Measurements from ENCODE around the gene USP35.
A peak's percentile ranks its signal among the peaks of the same experiment; 100 is the strongest.
"Not testable (repeated sequence)": the region's sequence is repeated elsewhere in the genome, so short reads cannot be mapped to it uniquely, and the experiment has no call there.

Gene USP35

GRCh38 chr11:78168539-78169477 is 19.9 kb upstream of the USP35 start:
- DNase-seq (ENCODE audit: low spot score): no peak

DNA sequence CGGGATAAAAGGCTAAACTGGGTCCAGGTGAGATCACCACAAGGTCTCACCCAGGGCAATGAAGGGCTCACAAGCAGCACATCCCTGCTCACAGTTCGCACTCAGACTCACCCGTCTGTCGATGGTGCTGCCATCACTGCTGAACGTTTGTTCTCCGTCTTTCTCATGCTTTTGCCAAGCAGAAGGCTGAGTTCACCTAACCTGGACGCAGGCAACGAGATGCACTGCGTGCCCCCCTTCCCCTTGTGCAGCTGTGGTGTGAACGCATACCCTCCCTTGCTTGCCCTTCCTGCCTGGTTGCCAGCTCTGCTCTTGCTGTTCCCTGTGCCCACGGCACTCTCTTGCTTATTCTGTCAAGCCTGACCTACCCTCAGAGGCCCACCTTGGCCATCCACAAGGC is 18.3 kb upstream of the USP35 start:
- DNase-seq (ENCODE audit: low spot score): no peak

GRCh38 chr11:78170874-78171549 is 17.7 kb upstream of the USP35 start:
- no peak for DNase-seq (ENCODE audit: low spot score)

- DNase-seq (ENCODE audit: low spot score): no peak
These were observed 16.8 kb upstream of the USP35 start for GRCh38 chr11:78171951-78172350.

DNA sequence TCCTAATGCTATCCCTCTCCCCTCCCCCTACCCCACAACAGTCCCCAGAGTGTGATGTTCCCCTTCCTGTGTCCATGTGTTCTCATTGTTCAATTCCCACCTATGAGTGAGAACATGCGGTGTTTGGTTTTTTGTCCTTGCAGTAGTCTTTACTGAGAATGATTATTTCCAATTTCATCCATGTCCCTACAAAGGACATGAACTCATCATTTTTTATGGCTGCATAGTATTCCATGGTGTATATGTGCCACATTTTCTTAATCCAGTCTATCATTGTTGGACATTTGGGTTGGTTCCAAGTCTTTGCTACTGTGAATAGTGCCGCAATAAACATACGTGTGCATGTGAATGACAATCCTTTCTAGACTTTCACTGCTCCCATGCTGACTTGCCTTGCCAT is 12.9 kb upstream of the USP35 start:
- not testable (repeated sequence) for DNase-seq (ENCODE audit: low spot score)

- no peak for DNase-seq (ENCODE audit: low spot score)
These were observed 12.0 kb upstream of the USP35 start for GRCh38 chr11:78176605-78177141.

DNA sequence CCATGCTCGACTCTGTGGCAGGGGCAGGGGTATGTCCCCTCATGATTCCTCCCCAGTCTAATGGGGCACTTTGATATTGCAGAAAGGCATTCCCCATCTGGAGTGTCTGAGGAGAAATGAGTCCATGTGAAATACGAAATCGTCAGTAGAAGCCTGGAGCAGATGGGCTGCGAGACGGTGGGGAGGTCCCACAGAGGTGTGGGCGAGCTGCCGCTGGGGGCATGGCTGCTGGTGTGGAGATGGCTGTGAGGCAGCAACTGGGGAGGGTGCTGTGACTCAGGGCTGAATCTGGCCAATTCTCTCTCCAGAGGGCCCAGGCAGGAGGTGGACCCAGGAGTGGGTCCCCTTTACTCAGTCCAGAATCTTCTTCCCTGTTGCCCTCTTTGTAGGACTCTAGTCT is 11.5 kb upstream of the USP35 start:
- DNase-seq (ENCODE audit: low spot score): no peak

DNA sequence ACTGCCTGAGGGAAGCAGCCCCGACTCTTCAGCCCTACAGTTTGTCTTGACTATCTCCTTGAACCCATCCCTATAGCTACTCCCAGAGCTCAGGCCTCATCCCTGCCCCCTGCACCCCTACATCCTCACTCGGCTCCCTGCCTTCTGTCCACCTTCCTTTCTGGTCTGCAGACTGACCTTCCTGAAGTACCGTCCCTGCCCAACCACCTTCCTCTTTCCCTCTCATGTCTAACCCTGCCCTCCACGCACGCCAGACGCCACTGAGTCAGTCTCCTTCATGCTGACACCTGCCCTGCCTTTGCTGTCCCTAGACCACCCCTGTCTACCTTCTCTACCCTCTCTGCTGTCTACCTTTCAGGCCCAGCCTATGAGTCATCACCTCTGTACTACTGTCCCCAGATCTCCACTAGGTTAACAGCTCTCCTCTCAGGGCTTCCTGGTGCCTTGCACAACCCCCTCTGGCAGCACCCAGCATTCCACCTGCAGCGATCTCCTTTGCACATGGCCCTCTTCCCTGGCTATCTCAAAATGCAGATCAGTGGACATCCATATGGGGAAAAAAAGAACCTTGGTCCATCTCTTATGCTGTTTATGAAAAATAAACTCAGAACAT is 9.2 kb upstream of the USP35 start:
- DNase-seq (ENCODE audit: low spot score): no peak

- DNase-seq (ENCODE audit: low spot score): no peak
These were observed 8.0 kb upstream of the USP35 start for GRCh38 chr11:78180751-78181150.

DNA sequence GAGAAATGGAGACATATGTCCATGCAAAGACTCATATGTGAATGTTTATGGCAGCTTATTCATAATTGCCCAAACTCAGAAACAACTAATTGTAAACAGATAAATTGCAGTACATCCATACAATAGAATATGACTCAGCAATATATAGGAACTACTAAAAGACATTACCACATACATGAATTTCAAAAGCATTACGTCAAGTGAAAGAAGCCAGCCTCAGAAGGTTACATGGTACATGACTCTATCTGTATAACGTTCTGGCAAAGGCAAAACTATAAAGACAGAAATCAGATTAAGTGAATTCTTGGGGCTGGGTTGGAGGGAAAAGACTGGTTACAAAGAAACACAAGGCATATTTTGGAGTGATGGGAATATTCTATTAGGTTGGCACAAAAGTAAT is 7.5 kb upstream of the USP35 start:
- no peak for DNase-seq (ENCODE audit: low spot score)

- peak; percentile 62 for DNase-seq (ENCODE audit: low spot score)
These were observed 1.1 kb upstream of the USP35 start for GRCh38 chr11:78187366-78188285.

GRCh38 chr11:78189174-78189724 is 530 bp downstream of the USP35 start:
- DNase-seq (ENCODE audit: low spot score): no peak

DNA sequence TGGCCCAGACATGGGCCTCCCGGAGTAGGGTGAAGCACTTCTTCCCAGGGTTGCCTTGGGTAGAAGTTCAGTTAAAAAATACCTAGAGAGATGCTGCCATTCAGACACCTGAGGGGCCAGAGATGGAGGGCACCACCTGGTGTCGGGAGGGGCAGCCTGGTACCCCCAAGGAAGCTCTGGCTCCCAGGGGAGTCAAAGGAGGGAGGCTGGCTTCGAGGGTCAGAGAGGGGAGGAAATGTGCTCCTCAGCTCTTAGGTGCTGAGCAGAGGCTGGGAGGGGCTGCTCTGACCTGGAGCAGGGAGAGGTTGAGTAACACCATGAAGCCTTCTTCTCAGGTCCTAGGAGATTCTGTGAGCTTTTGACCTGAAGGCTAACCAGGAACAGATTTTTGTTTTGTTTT is 1.1 kb downstream of the USP35 start:
- no peak for DNase-seq (ENCODE audit: low spot score)

DNA sequence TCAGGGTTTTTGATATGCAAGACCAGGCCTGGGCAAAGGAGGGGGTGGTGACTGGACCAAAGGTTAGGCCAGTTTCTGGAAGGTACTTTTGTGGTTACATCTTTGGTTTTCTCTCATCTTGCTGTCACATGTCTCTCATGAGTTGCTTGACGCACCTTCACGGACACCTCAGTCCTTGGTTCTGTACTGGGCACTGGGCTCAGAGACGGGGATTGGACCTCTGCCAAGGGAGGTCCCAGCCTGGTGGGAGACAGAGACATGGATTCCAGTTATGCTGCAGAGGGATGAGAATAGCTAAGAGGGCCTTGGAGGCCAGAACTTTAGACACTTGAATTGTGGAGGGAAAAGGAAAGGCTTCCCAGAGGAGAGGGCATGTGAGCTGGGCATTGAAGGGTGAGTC is 1.7 kb downstream of the USP35 start:
- no peak for DNase-seq (ENCODE audit: low spot score)

DNA sequence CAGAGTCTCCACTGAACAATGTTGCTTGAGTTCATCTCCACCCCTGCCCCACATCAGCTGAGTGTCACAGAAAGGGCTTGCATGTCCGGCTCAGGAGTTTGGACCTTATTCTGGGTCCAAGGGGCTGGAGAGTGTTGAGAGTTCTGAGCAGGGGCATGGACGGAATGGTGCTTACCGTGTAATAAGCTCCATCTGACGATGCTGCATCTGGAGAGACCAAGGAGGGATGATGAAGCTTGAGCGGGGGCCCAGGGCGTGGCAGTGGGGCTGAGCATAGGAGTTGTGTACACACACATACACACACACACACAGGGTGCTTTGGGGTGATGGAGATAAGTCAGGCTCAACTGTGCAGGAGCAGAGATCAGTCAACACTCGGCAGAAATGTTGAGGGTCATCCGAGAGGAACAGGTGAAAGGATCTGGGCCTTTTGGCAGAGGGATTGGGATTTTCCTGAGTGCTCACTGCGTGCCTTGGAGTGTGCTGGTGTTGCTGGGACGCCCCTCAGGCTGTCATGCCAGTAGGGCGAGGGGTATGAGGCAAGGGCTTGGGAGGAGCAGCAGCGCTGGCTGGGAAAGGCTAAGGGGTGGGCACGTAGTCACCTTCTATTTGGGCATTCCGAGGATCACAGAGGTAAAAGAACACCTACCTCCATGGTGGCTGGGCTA is 2.3 kb downstream of the USP35 start:
- no peak for DNase-seq (ENCODE audit: low spot score)

DNA sequence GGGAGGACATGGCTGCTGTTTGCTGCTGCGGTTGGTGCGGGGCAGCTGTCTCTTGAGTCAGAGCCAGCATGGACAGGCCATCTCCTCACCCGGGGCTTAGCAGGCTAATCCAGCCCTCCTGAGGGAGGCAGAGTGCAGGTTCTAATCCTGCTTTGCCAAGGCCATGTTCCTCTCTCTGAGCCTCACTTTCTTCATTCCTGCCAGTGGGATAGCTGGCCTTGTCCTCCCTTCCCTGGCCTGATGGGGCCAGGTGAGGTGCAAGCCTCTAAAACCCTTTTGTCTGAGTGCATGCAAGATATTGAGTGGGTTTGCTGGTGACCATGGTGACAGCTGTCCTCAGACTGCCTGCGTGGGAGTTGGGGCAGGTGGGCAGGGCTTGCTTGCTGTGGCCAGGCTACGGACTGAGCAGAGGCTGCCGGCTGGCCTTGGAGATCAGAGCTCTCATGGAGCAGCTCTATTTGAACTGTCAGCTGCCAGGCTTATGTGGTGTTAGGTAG is 3.6 kb downstream of the USP35 start:
- DNase-seq (ENCODE audit: low spot score): no peak

DNA sequence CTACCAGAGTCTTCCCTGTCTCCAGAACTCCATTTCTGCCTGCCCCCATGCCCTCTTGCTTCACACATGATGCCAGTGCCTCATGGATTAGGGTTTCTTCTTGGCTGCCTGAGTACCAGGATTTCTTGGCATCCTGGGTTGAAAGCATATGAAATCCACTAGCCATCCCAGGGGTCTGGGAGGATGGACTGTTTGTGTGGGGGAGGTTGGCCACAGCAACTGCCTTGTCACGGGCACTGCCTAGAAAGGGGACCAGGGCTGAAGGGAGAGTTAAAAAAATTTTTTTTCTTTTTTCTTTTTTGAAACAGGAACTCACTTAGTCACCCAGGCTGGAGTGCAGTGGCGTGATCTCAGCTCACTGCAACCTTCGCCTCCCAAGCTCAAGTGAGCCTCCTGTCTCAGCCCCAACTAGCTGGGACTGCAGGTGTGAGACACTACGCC is 4.2 kb downstream of the USP35 start:
- peak; percentile 22 for DNase-seq (ENCODE audit: low spot score)

- DNase-seq (ENCODE audit: low spot score): no peak
These were observed 5.1 kb downstream of the USP35 start for GRCh38 chr11:78193806-78194205.

GRCh38 chr11:78194490-78194889 is 5.8 kb downstream of the USP35 start:
- DNase-seq (ENCODE audit: low spot score): no peak

DNA sequence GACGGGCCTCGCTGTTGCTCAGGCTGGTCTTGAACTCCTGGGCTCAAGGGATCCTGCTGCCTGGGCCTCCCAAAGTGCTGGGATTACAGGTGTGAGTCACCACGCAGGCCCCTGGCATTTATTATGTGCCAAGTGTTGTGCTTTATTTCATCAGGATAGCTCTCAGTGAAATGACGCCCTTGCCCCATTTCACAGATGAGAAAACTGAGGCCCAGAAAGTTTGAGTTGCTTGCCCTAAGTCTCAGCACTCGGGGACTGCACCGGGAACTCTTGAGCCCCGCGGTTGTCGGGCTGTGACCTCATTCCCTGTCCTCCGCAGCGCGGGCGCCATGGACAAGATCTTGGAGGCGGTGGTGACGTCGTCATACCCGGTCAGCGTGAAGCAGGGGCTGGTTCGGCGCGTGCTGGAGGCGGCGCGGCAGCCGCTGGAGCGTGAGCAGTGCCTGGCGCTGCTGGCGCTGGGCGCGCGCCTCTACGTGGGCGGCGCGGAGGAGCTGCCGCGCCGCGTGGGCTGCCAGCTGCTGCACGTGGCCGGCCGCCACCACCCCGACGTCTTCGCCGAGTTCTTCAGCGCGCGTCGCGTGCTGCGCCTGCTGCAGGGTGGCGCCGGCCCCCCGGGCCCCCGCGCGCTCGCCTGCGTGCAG is 7.3 kb downstream of the USP35 start:
- no peak for DNase-seq (ENCODE audit: low spot score)
